SKM-1 (cell line): ENCODE measurements around the gene FAM13B.
"Not testable (repeated sequence)": the region's sequence is repeated elsewhere in the genome, so short reads cannot be mapped to it uniquely, and the experiment has no call there.

Source experiments
- DNase-seq: peaks from one replicate; lab custom pipeline; 2025; ENCODE audit not compliant: unreplicated experiment; lab: John Stamatoyannopoulos, UW

The FAM13B gene

DNA sequence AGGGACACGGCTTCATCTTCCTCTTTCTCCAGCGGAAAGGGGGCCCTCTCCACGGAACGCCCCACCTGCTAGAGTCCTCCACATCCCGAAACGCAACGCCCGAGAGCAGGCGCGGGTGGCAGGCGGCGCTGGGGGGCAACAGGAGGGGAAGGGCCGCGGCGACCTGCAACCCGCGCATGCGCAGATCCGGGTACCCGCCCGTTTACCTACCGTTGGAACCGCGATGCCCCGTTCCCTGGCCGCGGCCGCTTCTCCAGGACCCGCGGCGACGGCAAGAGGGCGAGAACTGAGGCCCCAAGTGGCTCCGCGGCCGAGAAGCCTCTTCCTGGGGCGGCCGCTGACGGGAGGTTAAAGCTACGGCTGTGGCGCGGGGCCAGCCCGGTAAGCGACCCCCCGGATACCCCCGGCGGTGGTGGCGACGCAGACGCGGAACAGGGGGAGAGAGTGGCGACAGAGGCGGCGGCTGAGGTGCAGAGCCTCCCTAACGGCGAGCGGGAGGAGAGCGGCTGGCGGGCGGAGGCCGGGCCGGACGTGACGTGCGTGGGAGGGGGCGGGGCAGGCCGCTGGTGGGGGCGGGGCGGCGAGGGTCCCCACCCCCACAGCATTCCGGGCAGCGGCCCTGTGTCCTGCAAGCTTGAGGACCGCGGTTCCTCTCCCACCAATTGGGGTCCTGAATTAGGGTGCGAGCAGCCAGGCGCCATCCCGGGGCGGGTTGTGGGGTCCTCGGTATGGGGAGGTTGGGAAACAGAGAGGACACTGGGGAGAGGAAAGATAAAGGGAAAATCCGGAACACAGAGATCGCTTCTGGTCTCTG, at the start of gene FAM13B:
Gene FAM13B (minus strand): TSS at position 508 of the 814 bp plus-strand sequence. CDS start 13,968 bp downstream, outside the sequence.
- peak; percentile 75 for DNase-seq

DNA sequence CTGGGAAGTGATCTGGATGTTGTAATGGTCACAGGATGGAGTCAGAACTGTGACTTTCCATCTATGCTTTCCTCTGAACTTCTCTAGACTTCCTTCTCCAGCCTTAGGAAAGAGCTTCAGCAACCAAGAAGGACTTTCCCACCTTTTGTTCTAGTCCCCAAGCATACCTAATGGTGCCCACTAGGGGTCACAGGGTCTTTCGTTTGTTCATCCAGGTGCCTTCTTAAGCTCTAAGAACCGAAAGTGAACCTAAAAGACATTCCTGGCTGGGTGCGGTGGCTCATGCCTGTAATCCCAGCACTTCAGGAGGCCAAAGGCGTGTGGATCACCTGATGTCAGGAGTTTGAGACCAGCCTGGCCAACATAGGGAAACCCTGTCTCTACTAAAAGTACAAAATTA, 49.2 kb upstream of the FAM13B start:
- DNase-seq, result no peak

DNA sequence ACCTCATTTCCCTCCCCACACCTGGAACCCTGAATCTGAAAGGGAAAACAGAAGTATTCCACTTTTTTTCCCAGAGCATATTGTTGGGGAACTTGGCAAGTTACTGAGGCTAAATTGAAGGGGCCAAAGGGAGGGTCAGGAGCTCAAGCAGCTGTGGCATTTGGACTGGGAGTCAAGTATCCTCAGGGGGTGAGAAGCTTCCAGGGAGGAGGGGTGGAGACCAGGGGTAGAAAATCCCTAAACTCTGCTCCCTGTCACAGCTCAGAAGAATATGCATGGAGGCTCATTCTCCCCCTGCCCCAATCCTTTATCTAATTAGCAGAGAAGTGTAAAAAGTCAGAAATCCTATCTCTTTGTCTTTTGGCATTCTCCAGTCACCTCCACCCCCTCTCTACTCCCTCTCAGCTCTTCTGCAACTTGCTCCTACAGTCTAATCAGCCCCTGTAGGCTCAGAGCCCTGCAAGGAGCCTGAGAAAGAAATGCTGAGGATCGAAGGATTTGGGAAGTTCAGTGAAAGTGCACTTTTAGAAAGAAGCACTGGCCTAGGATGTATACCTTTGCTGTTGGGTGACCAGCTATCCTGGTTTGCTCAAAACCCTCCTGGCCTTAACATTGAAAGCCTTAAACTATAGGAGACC, 45.2 kb upstream of the FAM13B start:
- DNase-seq, result no peak

DNA sequence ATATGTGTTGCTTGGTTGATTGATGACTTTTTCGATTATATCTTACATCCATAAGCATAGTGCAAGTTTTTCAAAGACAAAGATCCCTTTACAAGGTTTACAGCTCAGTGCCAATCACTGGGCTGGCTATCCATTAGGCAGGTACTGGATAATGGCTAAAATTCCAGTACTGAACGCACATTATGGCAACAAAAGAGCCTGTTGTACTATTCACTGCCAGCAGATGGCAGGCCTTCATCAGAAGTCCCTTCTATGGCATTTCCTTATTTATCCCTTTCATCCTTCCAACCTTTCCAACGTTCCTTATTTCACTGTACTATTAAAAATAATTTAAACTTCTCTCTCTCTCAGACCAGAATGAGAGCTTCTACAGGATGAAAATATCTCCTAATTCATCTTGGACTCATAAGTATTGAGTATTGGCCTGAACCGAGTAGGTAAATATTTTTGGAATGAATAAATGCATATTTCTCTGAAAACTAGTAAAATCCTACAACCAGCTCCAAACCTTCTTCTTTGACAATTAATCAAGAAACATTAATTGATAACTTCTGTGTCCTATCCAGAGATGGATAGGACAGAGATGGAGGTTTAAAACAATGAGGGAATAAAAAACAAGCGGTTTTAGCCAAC, 44.3 kb upstream of the FAM13B start:
- DNase-seq, result peak; percentile 19

DNA sequence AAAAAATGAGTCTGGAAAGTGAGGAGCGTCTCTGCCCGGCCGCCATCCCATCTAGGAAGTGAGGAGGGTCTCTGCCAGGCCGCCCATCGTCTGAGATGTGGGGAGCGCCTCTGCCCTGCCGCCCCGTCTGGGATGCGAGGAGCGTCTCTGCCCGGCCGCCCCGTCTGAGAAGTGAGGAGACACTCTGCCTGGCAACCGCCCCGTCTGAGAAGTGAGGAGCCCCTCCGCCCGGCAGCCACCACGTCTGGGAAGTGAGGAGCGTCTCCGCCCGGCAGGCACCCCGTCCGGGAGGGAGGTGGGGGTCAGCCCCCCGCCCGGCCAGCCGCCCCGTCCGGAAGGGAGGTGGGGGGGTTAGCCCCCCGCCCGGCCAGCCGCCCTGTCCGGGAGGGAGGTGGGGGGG, 37.1 kb upstream of the FAM13B start:
- DNase-seq, result not testable (repeated sequence)

- peak; percentile 58 for DNase-seq
Observed at GRCh38 chr5:138068742-138069600, 36.1 kb upstream of the FAM13B start.

DNA sequence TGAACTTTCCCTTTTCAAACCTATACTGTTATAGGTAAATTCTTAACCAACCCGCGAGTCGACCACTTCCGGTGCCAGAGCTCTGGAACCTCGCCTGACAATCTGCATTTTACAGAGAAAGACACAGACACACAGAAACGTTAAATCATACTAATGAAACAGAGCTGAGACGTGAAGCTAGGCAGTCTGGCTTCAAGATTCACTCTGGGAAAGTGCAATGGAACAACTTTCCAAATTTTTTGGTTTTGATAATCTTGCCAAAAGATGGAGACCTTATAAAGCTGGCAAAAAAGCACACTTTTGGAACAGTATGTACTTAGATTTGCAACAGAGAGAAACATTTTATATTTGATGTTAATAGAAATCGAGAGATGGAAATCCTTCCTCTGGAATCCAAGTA, 35.1 kb upstream of the FAM13B start:
- DNase-seq, result no peak

GRCh38 chr5:138065102-138065501, 32.2 kb upstream of the FAM13B start:
- no peak for DNase-seq

DNA sequence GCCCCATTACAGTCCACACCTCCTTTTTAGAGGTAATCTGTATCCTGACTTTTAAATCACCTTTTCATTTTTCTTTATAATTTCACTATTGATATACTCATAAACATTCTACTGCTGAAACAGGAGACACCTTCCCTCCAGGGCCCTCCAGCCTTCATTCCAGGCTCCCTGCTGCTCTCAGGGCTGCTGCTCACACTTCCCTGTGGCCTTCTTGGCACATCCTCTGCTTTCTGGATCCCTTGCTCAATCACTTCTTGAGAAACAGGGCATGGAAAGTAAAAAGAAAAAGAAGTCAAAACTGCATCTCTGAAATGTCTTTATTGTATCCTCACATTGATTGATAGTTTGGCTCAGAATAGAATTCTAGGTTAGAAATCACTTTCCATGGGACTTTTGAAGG, 31.6 kb upstream of the FAM13B start:
- DNase-seq, result no peak

DNA sequence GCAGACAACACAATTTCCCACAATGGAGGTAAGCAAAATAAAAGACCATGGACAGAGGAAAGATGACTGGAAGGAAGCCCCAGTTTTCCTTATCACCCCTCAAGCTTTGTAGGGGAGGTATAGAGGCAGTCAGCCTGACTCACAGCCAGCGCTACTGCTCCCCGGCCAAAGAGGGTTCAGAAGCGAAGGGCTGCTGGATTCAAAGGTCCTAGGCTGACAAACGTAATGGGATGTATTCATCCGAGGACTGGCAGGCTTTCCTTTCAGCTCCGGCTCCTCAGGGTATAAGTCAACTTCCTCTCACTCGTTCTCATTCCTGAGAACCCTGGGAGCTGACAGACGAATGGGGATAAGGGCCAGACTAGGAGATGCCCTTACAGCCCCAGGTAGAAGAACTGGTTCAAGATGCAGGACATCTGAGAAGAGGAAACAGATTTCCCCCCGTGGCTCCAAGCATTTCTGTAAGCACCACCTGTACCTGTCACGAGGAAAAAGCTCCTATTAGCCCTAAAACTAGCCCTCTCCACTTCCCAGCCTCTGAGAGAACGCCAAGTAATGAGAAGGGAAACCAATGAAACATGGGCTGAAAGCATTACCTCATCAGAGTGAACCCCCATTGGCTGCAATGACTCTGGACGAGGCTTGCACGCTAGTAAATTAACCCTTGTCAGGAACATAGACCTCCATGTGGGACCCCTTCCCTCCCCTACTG, 22.1 kb upstream of the FAM13B start:
- no peak for DNase-seq

DNA sequence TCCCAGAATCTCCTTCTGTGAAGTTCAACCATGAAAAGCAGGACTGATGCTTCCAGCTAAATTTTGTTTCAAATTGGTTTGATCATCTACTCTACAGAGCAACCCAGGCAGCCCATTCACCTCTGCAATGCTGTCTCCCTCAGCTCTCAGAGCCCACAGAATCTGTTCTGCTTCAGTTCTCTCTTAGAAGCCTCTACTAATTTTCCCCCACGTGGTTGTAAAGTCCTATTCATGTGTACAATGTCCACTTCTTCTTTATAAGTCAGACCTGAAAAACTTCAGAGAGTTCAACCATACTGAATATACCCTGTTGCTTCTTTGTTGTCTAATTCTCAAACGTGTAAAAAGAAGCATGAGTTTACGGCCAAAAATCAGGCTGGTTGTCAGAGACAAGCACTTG, 21.3 kb upstream of the FAM13B start:
- no peak for DNase-seq

- DNase-seq, result no peak
Observed at GRCh38 chr5:138053554-138053953, 20.7 kb upstream of the FAM13B start.

- not testable (repeated sequence) for DNase-seq
Observed at GRCh38 chr5:138052718-138053117, 19.8 kb upstream of the FAM13B start.

DNA sequence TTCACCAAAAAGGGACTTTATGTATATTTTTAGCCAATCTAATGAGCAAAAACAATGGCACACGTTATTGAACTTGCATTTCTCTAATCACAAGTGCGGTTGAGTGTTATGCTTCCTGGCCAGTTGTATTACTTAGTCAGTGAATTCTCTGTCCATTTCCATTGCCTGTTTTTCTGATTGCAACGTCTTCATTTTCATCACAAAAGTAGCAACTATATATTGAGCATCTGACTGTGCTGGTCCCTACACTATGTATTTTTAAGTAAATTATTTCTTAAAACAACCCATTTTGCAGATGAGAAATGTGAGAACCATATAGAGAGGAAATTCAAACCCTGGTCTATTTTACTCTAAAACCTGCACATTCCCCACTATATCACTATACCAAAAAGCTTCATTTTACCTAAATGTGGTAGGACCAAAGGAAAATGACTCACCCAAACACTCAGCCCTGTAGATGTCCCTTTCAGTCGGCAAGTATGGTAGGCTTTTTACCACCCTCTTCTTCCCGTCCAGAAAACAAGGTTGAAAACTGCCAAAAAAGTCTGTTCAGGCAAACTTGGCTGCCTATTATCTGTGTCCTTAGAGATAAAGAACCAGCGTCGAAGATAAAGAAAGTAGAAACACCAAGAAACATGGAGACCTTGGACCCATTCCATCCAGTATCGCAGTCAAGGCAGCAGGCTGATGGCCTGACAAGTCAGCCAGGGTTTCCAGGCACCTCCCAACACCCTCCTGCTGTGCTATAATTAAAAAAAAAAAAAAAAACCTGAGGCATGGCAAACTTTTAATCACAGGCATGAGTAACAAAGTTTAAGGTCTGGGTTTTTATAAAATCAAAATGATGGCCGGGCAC, 18.8 kb upstream of the FAM13B start:
- DNase-seq, result no peak

DNA sequence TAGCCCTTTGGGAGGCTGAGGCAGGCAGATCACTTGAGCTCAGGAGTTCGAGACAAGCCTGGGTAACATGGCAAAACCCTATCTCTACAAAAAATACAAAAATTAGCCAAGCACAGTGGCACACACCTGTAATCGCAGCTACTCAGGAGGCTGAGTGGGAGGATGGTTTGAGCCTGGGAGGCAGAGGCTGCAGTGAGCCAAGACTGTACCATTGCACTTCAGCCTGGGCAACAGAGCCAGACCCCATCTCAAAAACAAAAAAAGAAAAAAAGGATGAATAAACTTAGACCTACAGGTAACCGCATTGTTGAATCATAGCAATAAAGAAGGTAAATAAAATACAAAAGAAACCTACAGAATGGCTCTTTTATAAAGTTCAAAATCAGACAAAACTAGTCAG, 12.4 kb upstream of the FAM13B start:
- DNase-seq, result not testable (repeated sequence)

GRCh38 chr5:138038826-138039225, 5.9 kb upstream of the FAM13B start:
- no peak for DNase-seq

- no peak for DNase-seq
Observed at GRCh38 chr5:138037907-138038633, 5.2 kb upstream of the FAM13B start.

- no peak for DNase-seq
Observed at GRCh38 chr5:138037271-138037670, 4.4 kb upstream of the FAM13B start.
